OCI-LY1 (cell line): ENCODE data around the gene CNTNAP2.
"Not testable (repeated sequence)": the region's sequence is repeated elsewhere in the genome, so short reads cannot be mapped to it uniquely, and the experiment has no call there.

Experiments
- H2AFZ ChIP-seq: fragments of 200-600 bp; sonication (generic), shearing (Covaris generic); 2 replicates; pipeline ENCODE4 v1.6.0; 2014; ENCODE audit warnings: antibody characterized with exemption, mild to moderate bottlenecking, low read length
- H3F3A ChIP-seq: fragments of 200-600 bp; sonication (generic), shearing (Covaris generic); 2 replicates; pipeline ENCODE4 v1.6.0; 2014; ENCODE audit warnings: mild to moderate bottlenecking, antibody characterized with exemption, low read length, moderate library complexity; ENCODE audit not compliant: insufficient read depth
- H3K27ac ChIP-seq: fragments of 200-600 bp; sonication (generic); 2 replicates; pipeline ENCODE4 v1.5.1; 2014; ENCODE audit warnings: low read length, mixed run types, mild to moderate bottlenecking, low read depth; ENCODE audit not compliant: poor library complexity, severe bottlenecking
- H3K27me3 ChIP-seq: fragments of 200-600 bp; sonication (generic); 2 replicates; pipeline ENCODE4 v1.6.0; 2014; ENCODE audit warnings: antibody characterized with exemption, mild to moderate bottlenecking, low read length, moderate library complexity; ENCODE audit not compliant: insufficient read depth
- H3K36me3 ChIP-seq: fragments of 200-600 bp; sonication (generic); 2 replicates; pipeline ENCODE4 v1.6.1; 2014; ENCODE audit warnings: mild to moderate bottlenecking, antibody characterized with exemption, low read length, moderate library complexity, mixed read lengths; ENCODE audit not compliant: insufficient read depth
- H3K4me1 ChIP-seq: fragments of 200-600 bp; sonication (generic); 2 replicates; pipeline ENCODE4 v1.5.1; 2014; ENCODE audit warnings: mild to moderate bottlenecking, low read length, moderate library complexity; ENCODE audit not compliant: insufficient read depth, severe bottlenecking
- H3K4me2 ChIP-seq: fragments of 200-600 bp; sonication (generic), shearing (Covaris generic); 2 replicates; pipeline ENCODE4 v1.6.1; 2014; ENCODE audit warnings: low read length
- H3K4me3 ChIP-seq: fragments of 200-600 bp; sonication (generic); 2 replicates; pipeline ENCODE4 v1.5.1; 2014; ENCODE audit warnings: low read length, low read depth, mild to moderate bottlenecking, mixed read lengths; ENCODE audit not compliant: poor library complexity, severe bottlenecking
- H3K79me2 ChIP-seq: fragments of 200-600 bp; shearing (Covaris generic); 2 replicates; pipeline ENCODE4 v1.6.1; 2016; ENCODE audit warnings: mixed run types, low read length, mixed read lengths; ENCODE audit not compliant: insufficient read depth
- H3K9ac ChIP-seq: fragments of 200-600 bp; sonication (generic), shearing (Covaris generic); 2 replicates; pipeline ENCODE4 v1.6.1; 2014; ENCODE audit warnings: mild to moderate bottlenecking, low read length, mixed read lengths
- H3K9me2 ChIP-seq: fragments of 200-600 bp; sonication (generic), shearing (Covaris generic); 2 replicates; pipeline ENCODE4 v1.6.1; 2014; ENCODE audit warnings: low read depth, mild to moderate bottlenecking, low read length, mixed read lengths
- H3K9me3 ChIP-seq: fragments of 200-600 bp; shearing (Covaris generic); 2 replicates; pipeline ENCODE4 v1.6.1; 2014; ENCODE audit warnings: low read length, mixed read lengths
- H4K20me1 ChIP-seq: fragments of 200-600 bp; sonication (generic), shearing (Covaris generic); 2 replicates; pipeline ENCODE4 v1.6.0; 2016; ENCODE audit warnings: mild to moderate bottlenecking, low read length; ENCODE audit not compliant: insufficient read depth
- CTCF ChIP-seq: fragments of 200-600 bp; sonication (generic), shearing (Covaris generic); IDR thresholded peaks from 2 replicates; pipeline ENCODE4 v1.5.1; 2017; ENCODE audit warnings: mild to moderate bottlenecking, antibody characterized with exemption, low read length, moderate library complexity, mixed read lengths
- EZH2 ChIP-seq: fragments of 200-600 bp; sonication (generic), shearing (Covaris generic); IDR thresholded peaks from 2 replicates; pipeline ENCODE4 v1.8.0; 2017; ENCODE audit warnings: borderline replicate concordance, mixed run types, mild to moderate bottlenecking, antibody characterized with exemption, low read length, moderate library complexity, mixed read lengths

Gene CNTNAP2

GRCh38 chr7:148330124-148330818 is 2213.7 kb downstream of the CNTNAP2 start:
- Histone ChIP-seq H3K4me1 (no peaks in the 10 kb centered on the region), H2AFZ (no peak overlapping the region), H3K27ac (no peak overlapping the region), H3K27me3 (no peaks in the 10 kb centered on the region), H3K4me2 (no peak overlapping the region), H3K9me2 (no peaks in the 10 kb centered on the region), H3K79me2 (no peaks in the 10 kb centered on the region), H3K9ac (no peak overlapping the region), H3K9me3 (no peaks in the 10 kb centered on the region), H3F3A (no peaks in the 10 kb centered on the region), H3K36me3 (no peaks in the 10 kb centered on the region), H4K20me1 (no peaks in the 10 kb centered on the region), H3K4me3 (no peak overlapping the region)
- TF ChIP-seq CTCF = no peak
- TF ChIP-seq EZH2 = no peak

- Histone ChIP-seq H4K20me1 (no peaks in the 10 kb centered on the region), H3K4me2 (no peak overlapping the region), H3K9me2 (no peaks in the 10 kb centered on the region), H3K79me2 (no peaks in the 10 kb centered on the region), H3K9me3 (no peaks in the 10 kb centered on the region), H3K27me3 (no peaks in the 10 kb centered on the region), H3K27ac (no peak overlapping the region), H2AFZ (no peak overlapping the region), H3K4me3 (no peak overlapping the region), H3K4me1 (no peaks in the 10 kb centered on the region), H3K36me3 (no peaks in the 10 kb centered on the region), H3F3A (no peaks in the 10 kb centered on the region), H3K9ac (no peak overlapping the region)
- TF ChIP-seq CTCF (no peak), EZH2 (no peak)
Measured at GRCh38 chr7:148330822-148331221, 2214.2 kb downstream of the CNTNAP2 start.

GRCh38 chr7:148331456-148331855 is 2214.9 kb downstream of the CNTNAP2 start:
- not testable (repeated sequence) for H3K27me3 ChIP-seq, H3K27ac ChIP-seq, H3K36me3 ChIP-seq, H3K4me2 ChIP-seq, H3F3A ChIP-seq, H3K9me3 ChIP-seq, H4K20me1 ChIP-seq, H3K4me1 ChIP-seq, H3K79me2 ChIP-seq, H3K9me2 ChIP-seq, H2AFZ ChIP-seq, H3K4me3 ChIP-seq, H3K9ac ChIP-seq
